ENCODE data around the gene GPR137B.
"Not testable (repeated sequence)": the region's sequence is repeated elsewhere in the genome, so short reads cannot be mapped to it uniquely, and the experiment has no call there.

GPR137B gene

GRCh38 chr1:236143104-236143948 is 987 bp downstream of the GPR137B start:
- DNase-seq (ENCODE audit: extremely low read depth in 1 of 2, low read depth in 1 of 2), result no peak

- DNase-seq (ENCODE audit: extremely low read depth in 1 of 2, low read depth in 1 of 2), result no peak
Observed at GRCh38 chr1:236144033-236144432, 1.7 kb downstream of the GPR137B start.

GRCh38 chr1:236144446-236145150 is 2.3 kb downstream of the GPR137B start:
- DNase-seq (ENCODE audit: extremely low read depth in 1 of 2, low read depth in 1 of 2), result no peak

GRCh38 chr1:236147068-236147467 is 4.7 kb downstream of the GPR137B start:
- no peak for DNase-seq (ENCODE audit: extremely low read depth in 1 of 2, low read depth in 1 of 2)

- no peak for DNase-seq (ENCODE audit: extremely low read depth in 1 of 2, low read depth in 1 of 2)
Observed at GRCh38 chr1:236147521-236148469, 5.5 kb downstream of the GPR137B start.

GRCh38 chr1:236148470-236148845 is 6.1 kb downstream of the GPR137B start:
- no peak for DNase-seq (ENCODE audit: extremely low read depth in 1 of 2, low read depth in 1 of 2)

- no peak for DNase-seq (ENCODE audit: extremely low read depth in 1 of 2, low read depth in 1 of 2)
Observed at GRCh38 chr1:236149003-236149595, 6.8 kb downstream of the GPR137B start.

- no peak for DNase-seq (ENCODE audit: extremely low read depth in 1 of 2, low read depth in 1 of 2)
Observed at GRCh38 chr1:236149696-236150228, 7.4 kb downstream of the GPR137B start.

GRCh38 chr1:236150311-236150955 is 8.1 kb downstream of the GPR137B start:
- DNase-seq (ENCODE audit: extremely low read depth in 1 of 2, low read depth in 1 of 2), result no peak

- no peak for DNase-seq (ENCODE audit: extremely low read depth in 1 of 2, low read depth in 1 of 2)
Observed at GRCh38 chr1:236150986-236151385, 8.6 kb downstream of the GPR137B start.

GRCh38 chr1:236151739-236152424 is 9.5 kb downstream of the GPR137B start:
- DNase-seq (ENCODE audit: extremely low read depth in 1 of 2, low read depth in 1 of 2), result no peak

GRCh38 chr1:236154126-236154525 is 11.8 kb downstream of the GPR137B start:
- no peak for DNase-seq (ENCODE audit: extremely low read depth in 1 of 2, low read depth in 1 of 2)

- DNase-seq (ENCODE audit: extremely low read depth in 1 of 2, low read depth in 1 of 2), result no peak
Observed at GRCh38 chr1:236154671-236155398, 12.5 kb downstream of the GPR137B start.

- DNase-seq (ENCODE audit: extremely low read depth in 1 of 2, low read depth in 1 of 2), result no peak
Observed at GRCh38 chr1:236155399-236155767, 13.0 kb downstream of the GPR137B start.

GRCh38 chr1:236155841-236156503 is 13.6 kb downstream of the GPR137B start:
- DNase-seq (ENCODE audit: extremely low read depth in 1 of 2, low read depth in 1 of 2), result no peak

- DNase-seq (ENCODE audit: extremely low read depth in 1 of 2, low read depth in 1 of 2), result no peak
Observed at GRCh38 chr1:236156512-236157208, 14.3 kb downstream of the GPR137B start.

GRCh38 chr1:236158072-236158471 is 15.7 kb downstream of the GPR137B start:
- DNase-seq (ENCODE audit: extremely low read depth in 1 of 2, low read depth in 1 of 2), result not testable (repeated sequence)

GRCh38 chr1:236158719-236159118 is 16.4 kb downstream of the GPR137B start:
- DNase-seq (ENCODE audit: extremely low read depth in 1 of 2, low read depth in 1 of 2), result no peak
